ENCODE measurements around the gene IGF2R. TPM values are rescaled to one million over a fixed set of nuclear protein-coding genes. Genes with fewer than 3 reads are reported as not detected.

Gene IGF2R
- total RNA-seq, 1 experiment from 2014 or later: 75.3 TPM

- Mint-ChIP-seq H3K4me3 (no peak overlapping the region), H3K27me3 (ENCODE audit: low read depth) (peaks cover 61% of the 10 kb centered on the region), H3K9me3 (no peaks in the 10 kb centered on the region), H3K36me3 (no peaks in the 10 kb centered on the region), H3K4me1 (peaks cover 11% of the 10 kb centered on the region), H3K27ac (no peak overlapping the region)
- DNase-seq (ENCODE audit: low spot score): no peak
- TF ChIP-seq, protein P1, sequence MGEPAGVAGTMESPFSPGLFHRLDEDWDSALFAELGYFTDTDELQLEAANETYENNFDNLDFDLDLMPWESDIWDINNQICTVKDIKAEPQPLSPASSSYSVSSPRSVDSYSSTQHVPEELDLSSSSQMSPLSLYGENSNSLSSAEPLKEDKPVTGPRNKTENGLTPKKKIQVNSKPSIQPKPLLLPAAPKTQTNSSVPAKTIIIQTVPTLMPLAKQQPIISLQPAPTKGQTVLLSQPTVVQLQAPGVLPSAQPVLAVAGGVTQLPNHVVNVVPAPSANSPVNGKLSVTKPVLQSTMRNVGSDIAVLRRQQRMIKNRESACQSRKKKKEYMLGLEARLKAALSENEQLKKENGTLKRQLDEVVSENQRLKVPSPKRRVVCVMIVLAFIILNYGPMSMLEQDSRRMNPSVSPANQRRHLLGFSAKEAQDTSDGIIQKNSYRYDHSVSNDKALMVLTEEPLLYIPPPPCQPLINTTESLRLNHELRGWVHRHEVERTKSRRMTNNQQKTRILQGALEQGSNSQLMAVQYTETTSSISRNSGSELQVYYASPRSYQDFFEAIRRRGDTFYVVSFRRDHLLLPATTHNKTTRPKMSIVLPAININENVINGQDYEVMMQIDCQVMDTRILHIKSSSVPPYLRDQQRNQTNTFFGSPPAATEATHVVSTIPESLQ (CRISPR knock-in tag; IDR thresholded peaks at IDR 0.05): no peak
- TF ChIP-seq E2F1 (CRISPR knock-in tag; IDR thresholded peaks at IDR 0.05): no peak
- TF ChIP-seq, protein P2, sequence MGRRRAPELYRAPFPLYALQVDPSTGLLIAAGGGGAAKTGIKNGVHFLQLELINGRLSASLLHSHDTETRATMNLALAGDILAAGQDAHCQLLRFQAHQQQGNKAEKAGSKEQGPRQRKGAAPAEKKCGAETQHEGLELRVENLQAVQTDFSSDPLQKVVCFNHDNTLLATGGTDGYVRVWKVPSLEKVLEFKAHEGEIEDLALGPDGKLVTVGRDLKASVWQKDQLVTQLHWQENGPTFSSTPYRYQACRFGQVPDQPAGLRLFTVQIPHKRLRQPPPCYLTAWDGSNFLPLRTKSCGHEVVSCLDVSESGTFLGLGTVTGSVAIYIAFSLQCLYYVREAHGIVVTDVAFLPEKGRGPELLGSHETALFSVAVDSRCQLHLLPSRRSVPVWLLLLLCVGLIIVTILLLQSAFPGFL (CRISPR knock-in tag; IDR thresholded peaks at IDR 0.05; ENCODE audit: borderline replicate concordance): no peak
- no peak for TF ChIP-seq ELF4 (CRISPR knock-in tag; IDR thresholded peaks at IDR 0.05; ENCODE audit: low read depth)
- TF ChIP-seq ZNF219 (CRISPR knock-in tag; IDR thresholded peaks at IDR 0.05; ENCODE audit: borderline replicate concordance): no peak
- TF ChIP-seq ZNF263 (CRISPR knock-in tag; IDR thresholded peaks at IDR 0.05; ENCODE audit: low read depth): no peak
- no peak for TF ChIP-seq TEAD4 (CRISPR knock-in tag; IDR thresholded peaks at IDR 0.05)
- no peak for TF ChIP-seq ZNF396 (CRISPR knock-in tag; IDR thresholded peaks at IDR 0.05; ENCODE audit: borderline replicate concordance)
- TF ChIP-seq SP1 (CRISPR knock-in tag; conservative IDR thresholded peaks at IDR 0.05): no peak
- TF ChIP-seq ARID4B (CRISPR knock-in tag; IDR thresholded peaks at IDR 0.05; ENCODE audit: borderline replicate concordance): no peak
- no peak for TF ChIP-seq NFE2L1 (CRISPR knock-in tag; IDR thresholded peaks at IDR 0.05)
- TF ChIP-seq CREM (CRISPR knock-in tag; IDR thresholded peaks at IDR 0.05): no peak
- TF ChIP-seq SOX15 (CRISPR knock-in tag; IDR thresholded peaks at IDR 0.05): no peak
- TF ChIP-seq, protein P3, sequence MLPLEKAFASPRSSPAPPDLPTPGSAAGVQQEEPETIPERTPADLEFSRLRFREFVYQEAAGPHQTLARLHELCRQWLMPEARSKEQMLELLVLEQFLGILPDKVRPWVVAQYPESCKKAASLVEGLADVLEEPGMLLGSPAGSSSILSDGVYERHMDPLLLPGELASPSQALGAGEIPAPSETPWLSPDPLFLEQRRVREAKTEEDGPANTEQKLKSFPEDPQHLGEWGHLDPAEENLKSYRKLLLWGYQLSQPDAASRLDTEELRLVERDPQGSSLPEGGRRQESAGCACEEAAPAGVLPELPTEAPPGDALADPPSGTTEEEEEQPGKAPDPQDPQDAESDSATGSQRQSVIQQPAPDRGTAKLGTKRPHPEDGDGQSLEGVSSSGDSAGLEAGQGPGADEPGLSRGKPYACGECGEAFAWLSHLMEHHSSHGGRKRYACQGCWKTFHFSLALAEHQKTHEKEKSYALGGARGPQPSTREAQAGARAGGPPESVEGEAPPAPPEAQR (CRISPR knock-in tag; IDR thresholded peaks at IDR 0.05): no peak
- no peak for TF ChIP-seq ERG (CRISPR knock-in tag; IDR thresholded peaks at IDR 0.05)
- no peak for ATAC-seq
- CTCF ChIA-PET: no interaction called here
- POLR2A ChIA-PET: no interaction called here
Measured at GRCh38 chr6:159966339-159966738, 2.5 kb upstream of the IGF2R start.
